Endothelial cell (in vitro differentiated cells): ENCODE data around the gene REXO2. TPM values are rescaled to one million over a fixed set of nuclear protein-coding genes. Genes with fewer than 3 reads are reported as not detected.

Experiments
- DNase-seq: peaks from one replicate; pipeline ENCODE4 v3.0.0; 2021; ENCODE audit warnings: low spot score
- H3K27ac Mint-ChIP-seq: one replicate; pipeline ENCODE4 v1.8.0; 2021; ENCODE audit warnings: mixed read lengths, inconsistent platforms; ENCODE audit not compliant: unreplicated experiment
- H3K27me3 Mint-ChIP-seq: one replicate; pipeline ENCODE4 v1.8.0; 2021; ENCODE audit warnings: mild to moderate bottlenecking, moderate library complexity, mixed read lengths, inconsistent platforms; ENCODE audit not compliant: unreplicated experiment
- H3K36me3 Mint-ChIP-seq: one replicate; pipeline ENCODE4 v1.8.0; 2021; ENCODE audit warnings: mild to moderate bottlenecking, low read depth, mixed read lengths, inconsistent platforms; ENCODE audit not compliant: unreplicated experiment
- H3K4me1 Mint-ChIP-seq: one replicate; pipeline ENCODE4 v1.8.0; 2021; ENCODE audit warnings: mild to moderate bottlenecking, mixed read lengths, inconsistent platforms; ENCODE audit not compliant: unreplicated experiment
- H3K4me3 Mint-ChIP-seq: one replicate; pipeline ENCODE4 v1.8.0; 2021; ENCODE audit warnings: mild to moderate bottlenecking, mixed read lengths, inconsistent platforms; ENCODE audit not compliant: unreplicated experiment
- H3K9me3 Mint-ChIP-seq: one replicate; pipeline ENCODE4 v1.8.0; 2021; ENCODE audit warnings: mixed read lengths, inconsistent platforms; ENCODE audit not compliant: unreplicated experiment
- total RNA-seq: library from RNA; stranded (reverse); fragmentation: NEBNext Ultra II Directional; extraction: Animal tissue kit (Norgen Biotek cat#: 25700); gene quantifications from one replicate; pipeline ENCODE4 v1.2.1, GENCODE V29; 2021; ENCODE audit not compliant: unreplicated experiment
- TF ChIP-seq, protein P1 (sequence below): fragments of 200-600 bp; sonication (generic); IDR thresholded peaks from one replicate; pipeline ENCODE4 v1.5.0; 2021; ENCODE audit warnings: antibody characterized with exemption; ENCODE audit not compliant: unreplicated experiment

Gene REXO2
- total RNA-seq, 1 donor from 2014 or later: 71.6 TPM

GRCh38 chr11:114400915-114401223 is 38.4 kb upstream of the REXO2 start:
- TF ChIP-seq, protein P1, sequence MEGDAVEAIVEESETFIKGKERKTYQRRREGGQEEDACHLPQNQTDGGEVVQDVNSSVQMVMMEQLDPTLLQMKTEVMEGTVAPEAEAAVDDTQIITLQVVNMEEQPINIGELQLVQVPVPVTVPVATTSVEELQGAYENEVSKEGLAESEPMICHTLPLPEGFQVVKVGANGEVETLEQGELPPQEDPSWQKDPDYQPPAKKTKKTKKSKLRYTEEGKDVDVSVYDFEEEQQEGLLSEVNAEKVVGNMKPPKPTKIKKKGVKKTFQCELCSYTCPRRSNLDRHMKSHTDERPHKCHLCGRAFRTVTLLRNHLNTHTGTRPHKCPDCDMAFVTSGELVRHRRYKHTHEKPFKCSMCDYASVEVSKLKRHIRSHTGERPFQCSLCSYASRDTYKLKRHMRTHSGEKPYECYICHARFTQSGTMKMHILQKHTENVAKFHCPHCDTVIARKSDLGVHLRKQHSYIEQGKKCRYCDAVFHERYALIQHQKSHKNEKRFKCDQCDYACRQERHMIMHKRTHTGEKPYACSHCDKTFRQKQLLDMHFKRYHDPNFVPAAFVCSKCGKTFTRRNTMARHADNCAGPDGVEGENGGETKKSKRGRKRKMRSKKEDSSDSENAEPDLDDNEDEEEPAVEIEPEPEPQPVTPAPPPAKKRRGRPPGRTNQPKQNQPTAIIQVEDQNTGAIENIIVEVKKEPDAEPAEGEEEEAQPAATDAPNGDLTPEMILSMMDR: no peak
- DNase-seq: no peak
- Mint-ChIP-seq H3K4me3 (peak overlapping the region; percentile 100), H3K36me3 (no peaks in the 10 kb centered on the region), H3K9me3 (no peaks in the 10 kb centered on the region), H3K27ac (peak overlapping the region; percentile 99), H3K27me3 (peaks cover 10% of the 10 kb centered on the region), H3K4me1 (peaks cover 21% of the 10 kb centered on the region)

GRCh38 chr11:114401311-114401710 is 38.0 kb upstream of the REXO2 start:
- H3K9me3 Mint-ChIP-seq: no peaks in the 10 kb centered on the region
- peaks cover 21% of the 10 kb centered on the region for H3K4me1 Mint-ChIP-seq
- H3K4me3 Mint-ChIP-seq: peak overlapping the region; percentile 100
- DNase-seq: no peak
- peaks cover 10% of the 10 kb centered on the region for H3K27me3 Mint-ChIP-seq
- TF ChIP-seq, protein P1: no peak
- H3K36me3 Mint-ChIP-seq: no peaks in the 10 kb centered on the region
- peak overlapping the region; percentile 99 for H3K27ac Mint-ChIP-seq

GRCh38 chr11:114412946-114413345 is 26.3 kb upstream of the REXO2 start:
- H3K27me3 Mint-ChIP-seq: peaks cover 1% of the 10 kb centered on the region
- H3K4me1 Mint-ChIP-seq: no peaks in the 10 kb centered on the region
- no peak overlapping the region for H3K4me3 Mint-ChIP-seq
- TF ChIP-seq, protein P1: no peak
- H3K9me3 Mint-ChIP-seq: no peaks in the 10 kb centered on the region
- no peak for DNase-seq
- H3K27ac Mint-ChIP-seq: no peak overlapping the region
- H3K36me3 Mint-ChIP-seq: no peaks in the 10 kb centered on the region

GRCh38 chr11:114413958-114414357 is 25.3 kb upstream of the REXO2 start:
- Mint-ChIP-seq H3K27ac (no peak overlapping the region), H3K4me3 (no peak overlapping the region), H3K27me3 (peaks cover 1% of the 10 kb centered on the region), H3K9me3 (no peaks in the 10 kb centered on the region), H3K4me1 (no peaks in the 10 kb centered on the region), H3K36me3 (no peaks in the 10 kb centered on the region)
- TF ChIP-seq, protein P1: no peak
- DNase-seq: no peak

DNA sequence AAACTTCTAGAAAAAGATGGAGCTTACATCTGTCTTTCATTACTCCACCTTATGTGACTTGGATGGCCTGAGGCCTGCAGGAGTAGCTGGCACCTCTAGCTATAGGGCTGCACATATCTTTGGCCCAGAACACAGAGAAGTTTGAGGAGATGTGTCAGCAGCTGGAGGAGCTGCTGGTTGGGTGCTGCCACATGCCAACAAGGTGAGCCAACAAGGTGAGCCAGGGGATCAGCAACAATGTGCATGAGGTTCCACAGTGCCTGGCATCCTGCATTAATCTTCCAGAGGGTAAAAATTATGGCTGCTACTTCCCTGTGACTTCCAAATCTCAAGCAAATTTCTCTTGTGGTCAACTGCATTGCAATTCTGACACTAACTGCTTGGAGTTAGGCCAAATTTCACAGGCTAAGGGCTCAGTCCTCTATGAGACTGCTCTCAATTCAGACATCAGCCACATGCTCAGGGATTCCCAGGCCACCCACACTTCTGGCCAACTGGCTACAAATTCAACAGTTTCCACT is 22.8 kb upstream of the REXO2 start:
- TF ChIP-seq, protein P1: no peak
- no peak overlapping the region for H3K4me3 Mint-ChIP-seq
- H3K4me1 Mint-ChIP-seq: no peaks in the 10 kb centered on the region
- H3K27me3 Mint-ChIP-seq: peaks cover 1% of the 10 kb centered on the region
- H3K9me3 Mint-ChIP-seq: no peaks in the 10 kb centered on the region
- H3K27ac Mint-ChIP-seq: no peak overlapping the region
- no peak for DNase-seq
- H3K36me3 Mint-ChIP-seq: no peaks in the 10 kb centered on the region
